ENCODE data around the gene TOP1. TPM values are rescaled to one million over a fixed set of nuclear protein-coding genes. Genes with fewer than 3 reads are reported as not detected.

The TOP1 gene
- total RNA-seq, 4 donors from 2014 or later = 9.4 to 13.6 (median 12.2) TPM

DNA sequence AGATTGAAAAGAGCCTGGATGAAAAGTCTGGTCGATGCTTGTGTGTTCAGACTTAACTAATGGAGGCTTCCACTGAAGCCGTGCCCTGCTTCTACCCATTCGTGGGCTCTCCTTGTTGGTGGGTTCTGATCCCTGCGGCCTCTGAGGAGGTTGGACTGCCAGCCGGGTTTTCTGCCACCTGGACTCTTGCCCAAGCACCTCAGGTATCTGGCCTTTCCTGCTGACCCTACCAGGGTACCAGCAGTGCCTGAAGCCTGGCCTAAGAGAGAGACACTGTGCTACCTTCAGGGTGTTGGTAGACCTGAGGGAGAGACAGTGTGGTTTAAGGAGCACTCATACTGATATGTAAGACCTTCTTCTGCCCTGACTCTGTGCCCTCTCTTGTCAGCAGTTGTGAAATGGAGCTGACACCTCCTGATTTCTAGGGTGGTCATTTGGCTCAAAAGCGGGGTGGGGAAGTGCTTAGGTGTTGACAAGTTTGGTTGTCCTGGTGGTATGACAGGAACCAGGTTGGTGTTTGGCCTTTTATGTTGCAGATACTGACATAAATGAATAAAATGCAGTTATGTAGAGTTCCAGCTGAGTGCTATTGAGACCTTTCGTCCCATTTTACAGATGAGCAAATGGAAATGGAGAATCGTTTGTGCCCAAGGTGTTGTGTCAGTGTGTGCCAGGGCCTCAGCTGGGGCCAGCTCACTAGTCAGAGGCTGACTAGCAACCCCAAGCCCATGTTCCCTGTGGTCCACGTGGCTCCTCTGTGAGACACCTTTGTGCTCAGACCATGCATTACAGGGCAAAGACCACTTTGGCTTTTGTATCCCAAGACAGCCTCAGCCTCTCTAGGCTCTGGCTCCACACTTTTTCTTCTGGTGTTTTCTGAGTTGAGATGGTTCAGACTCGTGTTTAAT, 111.9 kb downstream of the TOP1 start:
- H3K4me1 ChIP-seq = peaks cover 65 to 75% of the 10 kb centered on the region in 2 donors
- no peaks in the 10 kb centered on the region for H3K36me3 ChIP-seq
- no peak for ATAC-seq
- no peak for TF ChIP-seq POLR2A (IDR thresholded peaks at IDR 0.05)
- TF ChIP-seq, protein P1, sequence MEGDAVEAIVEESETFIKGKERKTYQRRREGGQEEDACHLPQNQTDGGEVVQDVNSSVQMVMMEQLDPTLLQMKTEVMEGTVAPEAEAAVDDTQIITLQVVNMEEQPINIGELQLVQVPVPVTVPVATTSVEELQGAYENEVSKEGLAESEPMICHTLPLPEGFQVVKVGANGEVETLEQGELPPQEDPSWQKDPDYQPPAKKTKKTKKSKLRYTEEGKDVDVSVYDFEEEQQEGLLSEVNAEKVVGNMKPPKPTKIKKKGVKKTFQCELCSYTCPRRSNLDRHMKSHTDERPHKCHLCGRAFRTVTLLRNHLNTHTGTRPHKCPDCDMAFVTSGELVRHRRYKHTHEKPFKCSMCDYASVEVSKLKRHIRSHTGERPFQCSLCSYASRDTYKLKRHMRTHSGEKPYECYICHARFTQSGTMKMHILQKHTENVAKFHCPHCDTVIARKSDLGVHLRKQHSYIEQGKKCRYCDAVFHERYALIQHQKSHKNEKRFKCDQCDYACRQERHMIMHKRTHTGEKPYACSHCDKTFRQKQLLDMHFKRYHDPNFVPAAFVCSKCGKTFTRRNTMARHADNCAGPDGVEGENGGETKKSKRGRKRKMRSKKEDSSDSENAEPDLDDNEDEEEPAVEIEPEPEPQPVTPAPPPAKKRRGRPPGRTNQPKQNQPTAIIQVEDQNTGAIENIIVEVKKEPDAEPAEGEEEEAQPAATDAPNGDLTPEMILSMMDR (IDR thresholded peaks at IDR 0.05 in 4 of 5, conservative IDR thresholded peaks at IDR 0.05 in 1 of 5) = no peak
- no peaks in the 10 kb centered on the region for H3K9me3 ChIP-seq
- intact Hi-C loops (cut with DNase I; ENCODE audit: low total_unique reads) = no loop called here
- H3K4me3 ChIP-seq = peak overlapping the region in 1 of 4 donors; percentile 6
- in situ Hi-C loops (cut with MboI; ENCODE audit: low sequenced_read_pairs in 4 of 4) = no loop called here
- H3K27me3 ChIP-seq = no peaks in the 10 kb centered on the region
- DNase-seq = no peak
- peak overlapping the region; percentile 90 to 99 (median 94) for H3K27ac ChIP-seq

DNA sequence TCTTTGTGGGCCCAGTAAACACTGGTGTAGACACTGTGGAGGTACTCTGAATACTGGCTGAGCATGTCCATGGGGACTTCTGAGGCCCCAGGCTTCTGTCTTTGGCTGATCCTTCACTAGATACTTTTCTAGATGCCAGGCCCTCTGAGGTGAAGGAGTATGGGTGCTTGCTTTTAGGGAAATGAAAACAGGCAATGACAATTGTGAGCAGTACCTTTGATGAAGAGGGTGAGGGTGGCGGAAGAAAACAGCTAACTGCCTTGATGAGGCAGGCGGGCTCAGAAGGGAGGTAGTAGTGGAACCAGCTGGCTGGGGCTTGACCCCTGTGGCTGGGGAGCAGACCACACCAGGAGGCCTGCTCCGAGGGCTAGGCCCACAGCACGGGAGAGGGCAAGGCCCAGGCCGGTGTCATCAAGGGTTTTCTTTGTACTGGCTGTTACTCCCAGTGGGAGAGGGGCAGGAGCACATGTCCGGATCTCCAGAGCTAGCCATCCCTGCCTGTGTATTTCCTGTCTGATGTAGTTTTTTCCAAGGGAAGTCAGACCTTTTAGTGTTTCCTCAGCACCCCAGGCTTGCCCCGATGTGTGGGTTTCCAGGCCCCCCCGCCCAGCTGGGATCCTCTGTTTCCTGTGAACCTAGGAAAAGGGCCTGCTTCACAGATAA, 112.7 kb downstream of the TOP1 start:
- peak overlapping the region; percentile 90 to 99 (median 94) for H3K27ac ChIP-seq
- no peaks in the 10 kb centered on the region for H3K27me3 ChIP-seq
- ATAC-seq (no peak), DNase-seq (no peak)
- H3K36me3 ChIP-seq = no peaks in the 10 kb centered on the region
- H3K4me3 ChIP-seq = no peak overlapping the region
- in situ Hi-C loops (cut with MboI; ENCODE audit: low sequenced_read_pairs in 4 of 4) = no loop called here
- peaks cover 72 to 81% of the 10 kb centered on the region in 2 donors for H3K4me1 ChIP-seq
- intact Hi-C loops (cut with DNase I; ENCODE audit: low total_unique reads) = no loop called here
- TF ChIP-seq, protein P1 (IDR thresholded peaks at IDR 0.05 in 4 of 5, conservative IDR thresholded peaks at IDR 0.05 in 1 of 5) = no peak
- TF ChIP-seq POLR2A (IDR thresholded peaks at IDR 0.05) = peak in 1 of 2 donors; percentile 27
- H3K9me3 ChIP-seq = no peaks in the 10 kb centered on the region

DNA sequence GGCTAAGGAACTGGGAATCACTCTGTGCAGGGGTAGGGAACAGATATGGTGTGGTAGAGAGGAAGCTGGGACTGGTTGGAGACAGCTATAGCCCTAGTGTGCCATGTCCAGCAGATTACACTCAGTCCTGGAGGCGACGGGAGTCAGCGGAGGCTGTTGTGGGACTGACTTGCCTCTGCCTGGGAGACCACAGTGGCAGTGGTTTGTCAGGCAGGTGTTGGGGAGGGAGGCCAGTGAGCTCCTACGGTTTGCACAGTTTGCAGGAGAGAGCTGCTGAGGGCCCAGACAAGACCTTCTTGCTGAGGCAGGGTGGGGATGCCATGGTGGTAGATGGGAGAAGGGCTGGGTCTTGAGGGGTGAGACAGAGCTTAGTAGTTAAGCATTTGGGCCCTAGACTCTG, 113.6 kb downstream of the TOP1 start:
- peak overlapping the region in 3 of 4 donors; percentile 90 to 99 (median 97) for H3K27ac ChIP-seq
- H3K27me3 ChIP-seq = no peaks in the 10 kb centered on the region
- ATAC-seq (no peak), DNase-seq (no peak)
- intact Hi-C loops (cut with DNase I; ENCODE audit: low total_unique reads) (no loop called here), in situ Hi-C loops (cut with MboI; ENCODE audit: low sequenced_read_pairs in 4 of 4) (no loop called here)
- peaks cover 80 to 88% of the 10 kb centered on the region in 2 donors for H3K4me1 ChIP-seq
- H3K36me3 ChIP-seq = no peaks in the 10 kb centered on the region
- H3K9me3 ChIP-seq = no peaks in the 10 kb centered on the region
- TF ChIP-seq, protein P1 (IDR thresholded peaks at IDR 0.05 in 4 of 5, conservative IDR thresholded peaks at IDR 0.05 in 1 of 5) = no peak
- TF ChIP-seq POLR2A (IDR thresholded peaks at IDR 0.05) = no peak
- no peak overlapping the region for H3K4me3 ChIP-seq

DNA sequence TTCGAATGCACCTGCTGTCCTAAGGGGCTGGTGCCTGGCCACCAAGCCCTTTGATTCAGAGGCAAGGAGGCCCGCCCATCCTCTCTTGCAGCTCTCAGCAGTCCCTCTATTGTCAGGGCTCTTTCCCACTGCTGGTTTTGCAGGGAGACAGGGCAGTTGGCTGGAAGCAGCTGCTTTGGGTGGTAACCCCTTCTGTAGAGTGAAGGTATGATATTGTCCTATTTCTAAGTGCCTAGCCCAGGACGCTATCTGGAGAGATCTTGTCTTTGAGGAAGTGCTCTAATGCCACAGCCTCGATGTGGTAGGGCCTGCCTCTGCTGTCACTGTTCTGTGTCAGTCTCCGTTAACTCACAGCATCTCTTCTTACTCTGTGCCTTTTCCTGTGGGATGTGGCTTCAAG, 114.3 kb downstream of the TOP1 start:
- Histone ChIP-seq H3K4me3 (no peak overlapping the region), H3K27ac (peak overlapping the region in 3 of 4 donors; percentile 90 to 99 (median 97)), H3K36me3 (no peaks in the 10 kb centered on the region), H3K9me3 (no peaks in the 10 kb centered on the region), H3K27me3 (no peaks in the 10 kb centered on the region), H3K4me1 (peaks cover 87 to 94% of the 10 kb centered on the region in 2 donors)
- no peak for DNase-seq
- intact Hi-C loops (cut with DNase I; ENCODE audit: low total_unique reads) (no loop called here), in situ Hi-C loops (cut with MboI; ENCODE audit: low sequenced_read_pairs in 4 of 4) (no loop called here)
- no peak for TF ChIP-seq POLR2A (IDR thresholded peaks at IDR 0.05)
- TF ChIP-seq, protein P1 (IDR thresholded peaks at IDR 0.05 in 4 of 5, conservative IDR thresholded peaks at IDR 0.05 in 1 of 5) = no peak
- no peak for ATAC-seq
